Measurements from ENCODE around the gene RHOJ. TPM values are rescaled to one million over a fixed set of nuclear protein-coding genes. Genes with fewer than 3 reads are reported as not detected.

The RHOJ gene
- total and polyA plus RNA-seq, 2 experiments from 2014 or later, result 0.17 TPM; not detected in 1

GRCh38 chr14:63297372-63298063 is 93.3 kb downstream of the RHOJ start:
- TF ChIP-seq EZH2phosphoT487 (IDR thresholded peaks at IDR 0.05; ENCODE audit: unreplicated experiment) (no peak), EZH2 (IDR thresholded peaks at IDR 0.05; ENCODE audit: low read depth, unreplicated experiment) (no peak), JUNB (IDR thresholded peaks at IDR 0.05; ENCODE audit: unreplicated experiment) (no peak), ZNF462 (CRISPR knock-in tag; IDR thresholded peaks at IDR 0.05) (no peak), POLR2AphosphoS5 (IDR thresholded peaks at IDR 0.05; ENCODE audit: low read depth) (no peak), ZNF331 (CRISPR knock-in tag; IDR thresholded peaks at IDR 0.05; ENCODE audit: low read depth) (no peak), CREB1 (CRISPR knock-in tag; IDR thresholded peaks at IDR 0.05; ENCODE audit: low read depth) (no peak), ZNF114 (CRISPR knock-in tag; IDR thresholded peaks at IDR 0.05) (no peak), NANOG (IDR thresholded peaks at IDR 0.05; ENCODE audit: borderline replicate concordance) (no peak), STAT1 (IDR thresholded peaks at IDR 0.05; ENCODE audit: unreplicated experiment) (no peak)
- TF ChIP-seq, protein P1, sequence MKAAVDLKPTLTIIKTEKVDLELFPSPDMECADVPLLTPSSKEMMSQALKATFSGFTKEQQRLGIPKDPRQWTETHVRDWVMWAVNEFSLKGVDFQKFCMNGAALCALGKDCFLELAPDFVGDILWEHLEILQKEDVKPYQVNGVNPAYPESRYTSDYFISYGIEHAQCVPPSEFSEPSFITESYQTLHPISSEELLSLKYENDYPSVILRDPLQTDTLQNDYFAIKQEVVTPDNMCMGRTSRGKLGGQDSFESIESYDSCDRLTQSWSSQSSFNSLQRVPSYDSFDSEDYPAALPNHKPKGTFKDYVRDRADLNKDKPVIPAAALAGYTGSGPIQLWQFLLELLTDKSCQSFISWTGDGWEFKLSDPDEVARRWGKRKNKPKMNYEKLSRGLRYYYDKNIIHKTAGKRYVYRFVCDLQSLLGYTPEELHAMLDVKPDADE (IDR thresholded peaks at IDR 0.05), result no peak
- TF ChIP-seq, protein P2, sequence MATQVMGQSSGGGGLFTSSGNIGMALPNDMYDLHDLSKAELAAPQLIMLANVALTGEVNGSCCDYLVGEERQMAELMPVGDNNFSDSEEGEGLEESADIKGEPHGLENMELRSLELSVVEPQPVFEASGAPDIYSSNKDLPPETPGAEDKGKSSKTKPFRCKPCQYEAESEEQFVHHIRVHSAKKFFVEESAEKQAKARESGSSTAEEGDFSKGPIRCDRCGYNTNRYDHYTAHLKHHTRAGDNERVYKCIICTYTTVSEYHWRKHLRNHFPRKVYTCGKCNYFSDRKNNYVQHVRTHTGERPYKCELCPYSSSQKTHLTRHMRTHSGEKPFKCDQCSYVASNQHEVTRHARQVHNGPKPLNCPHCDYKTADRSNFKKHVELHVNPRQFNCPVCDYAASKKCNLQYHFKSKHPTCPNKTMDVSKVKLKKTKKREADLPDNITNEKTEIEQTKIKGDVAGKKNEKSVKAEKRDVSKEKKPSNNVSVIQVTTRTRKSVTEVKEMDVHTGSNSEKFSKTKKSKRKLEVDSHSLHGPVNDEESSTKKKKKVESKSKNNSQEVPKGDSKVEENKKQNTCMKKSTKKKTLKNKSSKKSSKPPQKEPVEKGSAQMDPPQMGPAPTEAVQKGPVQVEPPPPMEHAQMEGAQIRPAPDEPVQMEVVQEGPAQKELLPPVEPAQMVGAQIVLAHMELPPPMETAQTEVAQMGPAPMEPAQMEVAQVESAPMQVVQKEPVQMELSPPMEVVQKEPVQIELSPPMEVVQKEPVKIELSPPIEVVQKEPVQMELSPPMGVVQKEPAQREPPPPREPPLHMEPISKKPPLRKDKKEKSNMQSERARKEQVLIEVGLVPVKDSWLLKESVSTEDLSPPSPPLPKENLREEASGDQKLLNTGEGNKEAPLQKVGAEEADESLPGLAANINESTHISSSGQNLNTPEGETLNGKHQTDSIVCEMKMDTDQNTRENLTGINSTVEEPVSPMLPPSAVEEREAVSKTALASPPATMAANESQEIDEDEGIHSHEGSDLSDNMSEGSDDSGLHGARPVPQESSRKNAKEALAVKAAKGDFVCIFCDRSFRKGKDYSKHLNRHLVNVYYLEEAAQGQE (IDR thresholded peaks at IDR 0.05; ENCODE audit: unreplicated experiment), result no peak
- TF ChIP-seq, protein P3, sequence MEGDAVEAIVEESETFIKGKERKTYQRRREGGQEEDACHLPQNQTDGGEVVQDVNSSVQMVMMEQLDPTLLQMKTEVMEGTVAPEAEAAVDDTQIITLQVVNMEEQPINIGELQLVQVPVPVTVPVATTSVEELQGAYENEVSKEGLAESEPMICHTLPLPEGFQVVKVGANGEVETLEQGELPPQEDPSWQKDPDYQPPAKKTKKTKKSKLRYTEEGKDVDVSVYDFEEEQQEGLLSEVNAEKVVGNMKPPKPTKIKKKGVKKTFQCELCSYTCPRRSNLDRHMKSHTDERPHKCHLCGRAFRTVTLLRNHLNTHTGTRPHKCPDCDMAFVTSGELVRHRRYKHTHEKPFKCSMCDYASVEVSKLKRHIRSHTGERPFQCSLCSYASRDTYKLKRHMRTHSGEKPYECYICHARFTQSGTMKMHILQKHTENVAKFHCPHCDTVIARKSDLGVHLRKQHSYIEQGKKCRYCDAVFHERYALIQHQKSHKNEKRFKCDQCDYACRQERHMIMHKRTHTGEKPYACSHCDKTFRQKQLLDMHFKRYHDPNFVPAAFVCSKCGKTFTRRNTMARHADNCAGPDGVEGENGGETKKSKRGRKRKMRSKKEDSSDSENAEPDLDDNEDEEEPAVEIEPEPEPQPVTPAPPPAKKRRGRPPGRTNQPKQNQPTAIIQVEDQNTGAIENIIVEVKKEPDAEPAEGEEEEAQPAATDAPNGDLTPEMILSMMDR (conservative IDR thresholded peaks at IDR 0.05; ENCODE audit: low read depth in 2 of 2), result no peak
- Histone ChIP-seq H3K79me2 (replicated peaks; ENCODE audit: insufficient read depth) (no peaks in the 10 kb centered on the region), H3K4me1 (ENCODE audit: insufficient read depth) (peaks cover 7% of the 10 kb centered on the region), H3K36me3 (ENCODE audit: insufficient read depth) (no peaks in the 10 kb centered on the region), H3K4me3 (no peak overlapping the region), H4K20me1 (replicated peaks; ENCODE audit: insufficient read depth) (no peaks in the 10 kb centered on the region), H3F3A (replicated peaks; ENCODE audit: low read depth) (no peaks in the 10 kb centered on the region), H2AFZ (peak overlapping the region; percentile 4; the same call in 1 of the 2 replicates), H3K27me3 (ENCODE audit: insufficient read depth) (no peaks in the 10 kb centered on the region), H3K4me2 (no peak overlapping the region), H3K9me2 (ENCODE audit: insufficient read depth) (peaks cover 7% of the 10 kb centered on the region; the same call in 1 of the 2 replicates), H3K27ac (ENCODE audit: low read depth) (no peak overlapping the region)
- Mint-ChIP-seq H3K27me3 (ENCODE audit: insufficient read depth, low read depth, poor library complexity) (peaks cover 4% of the 10 kb centered on the region), H3K27ac (0 out of 2 replicates have a peak overlapping the region, but pooled peaks have one; percentile 19), H3K36me3 (ENCODE audit: low read depth) (no peaks in the 10 kb centered on the region), H3K4me1 (peaks cover 11% of the 10 kb centered on the region; the same call in 2 of the 3 replicates), H3K4me3 (no peak overlapping the region), H3K9me3 (no peaks in the 10 kb centered on the region; the same call in 2 of the 3 replicates)
- DNase-seq (ENCODE audit: low spot score) (peak; percentile 21), ATAC-seq (peak; percentile 56; the same call in 2 of the 3 replicates)
